Lower leg skin (tissue), 4 donors: ENCODE results near the gene MFN1. TPM values are rescaled to one million over a fixed set of nuclear protein-coding genes. Genes with fewer than 3 reads are reported as not detected.

Source experiments
- DNase-seq, 2 donors: peaks; one replicate each; pipeline ENCODE4 v3.0.0-alpha.2; 2019; ENCODE audit warnings: low spot score in 2 of 2
- H3K4me3 ChIP-seq: fragments of 200-600 bp; sonication (generic); 2 replicates; pipeline ENCODE4 v1.5.1; 2017; ENCODE audit warnings: mild to moderate bottlenecking, low read depth; ENCODE audit not compliant: poor library complexity, severe bottlenecking
- CTCF ChIP-seq, 3 donors: fragments of 450-650 bp; IDR thresholded peaks; one replicate each; pipeline ENCODE4 v1.5.1; 2016; ENCODE audit warnings: antibody characterized with exemption in 3 of 3, mild to moderate bottlenecking in 3 of 3, moderate library complexity in 2 of 3
- POLR2A ChIP-seq, 2 donors: fragments of 450-650 bp; IDR thresholded peaks; one replicate each; pipeline ENCODE4 v1.6.1; 2016 to 2017; ENCODE audit warnings: antibody characterized with exemption in 2 of 2, mild to moderate bottlenecking in 1 of 2, moderate library complexity in 1 of 2
- WGBS, 2 donors: methylation state at CpG; one replicate each; pipeline ENCODE4 v1.1.5; 2018; 5-methylcytosine and 5-hydroxymethylcytosine counted together
- intact Hi-C: fragments of 100-400 bp; cut with DNase I; formaldehyde crosslinking; loops from one replicate; pipeline ENCODE4 v1.15.0; 2023; ENCODE audit warnings: low total_unique reads
- total RNA-seq, 4 donors: library from RNA; depleted of rRNA; stranded (reverse); fragments of >200 nt; gene quantifications; one replicate each; pipeline ENCODE4 v1.1.0, GENCODE V29; 2016

MFN1 gene
- total RNA-seq, 4 donors from 2014 or later, result 38.2 to 98.7 (median 47.3) TPM

GRCh38 chr3:179376474-179376873 is 29.0 kb downstream of the MFN1 start:
- no peak overlapping the region for H3K4me3 ChIP-seq
- WGBS, 2 donors, result 93% methylated on average over 1 of the region's 1 CpG
- intact Hi-C loops, result no loop called here
- TF ChIP-seq CTCF (IDR thresholded peaks at IDR 0.05), result no peak
- TF ChIP-seq POLR2A (IDR thresholded peaks at IDR 0.05), result no peak
- DNase-seq, result no peak

GRCh38 chr3:179391906-179392305 is 44.4 kb downstream of the MFN1 start:
- WGBS, 2 donors, result 82 to 87% methylated on average over 1 of the region's 1 CpG
- H3K4me3 ChIP-seq, result no peak overlapping the region
- intact Hi-C loops, result no loop called here
- no peak for DNase-seq
- TF ChIP-seq POLR2A (IDR thresholded peaks at IDR 0.05) (no peak), CTCF (IDR thresholded peaks at IDR 0.05) (no peak)

DNA sequence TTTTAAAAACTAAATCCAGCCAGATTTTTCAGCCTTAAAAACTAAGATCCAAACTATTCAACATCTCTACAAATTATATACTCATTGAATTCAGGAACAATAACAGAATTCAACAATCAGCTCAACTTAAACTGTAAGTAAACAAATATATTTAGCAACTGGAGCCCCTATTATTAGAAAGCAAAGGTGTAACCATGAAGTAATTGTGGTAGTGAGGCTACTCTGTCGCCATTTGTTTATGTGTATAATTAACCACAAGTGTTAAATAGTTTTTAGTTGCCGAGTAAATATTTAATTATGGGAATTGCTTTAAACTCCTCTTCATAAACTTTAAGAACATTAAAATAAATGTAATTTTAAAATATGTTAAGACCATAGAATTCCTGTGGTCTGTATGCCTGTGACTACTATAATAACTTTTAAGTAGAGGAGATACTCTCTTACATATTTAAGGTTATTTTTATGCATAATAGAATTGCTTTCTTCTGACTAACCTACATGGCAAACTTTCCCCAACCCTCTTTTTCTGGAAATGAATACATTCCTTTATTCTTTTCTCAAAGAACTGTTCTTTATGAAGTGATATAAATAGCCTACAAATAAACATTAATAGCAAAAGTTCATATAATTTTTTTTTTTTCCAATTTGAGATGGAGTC is 51.2 kb downstream of the MFN1 start:
- intact Hi-C loops, result no loop called here
- whole genome bisulfite sequencing, 2 donors, result 78 to 84% methylated on average over 2 of the region's 2 CpGs
- no peak for TF ChIP-seq POLR2A (IDR thresholded peaks at IDR 0.05)
- no peak for TF ChIP-seq CTCF (IDR thresholded peaks at IDR 0.05)
- no peak for DNase-seq
- H3K4me3 ChIP-seq, result no peak overlapping the region

DNA sequence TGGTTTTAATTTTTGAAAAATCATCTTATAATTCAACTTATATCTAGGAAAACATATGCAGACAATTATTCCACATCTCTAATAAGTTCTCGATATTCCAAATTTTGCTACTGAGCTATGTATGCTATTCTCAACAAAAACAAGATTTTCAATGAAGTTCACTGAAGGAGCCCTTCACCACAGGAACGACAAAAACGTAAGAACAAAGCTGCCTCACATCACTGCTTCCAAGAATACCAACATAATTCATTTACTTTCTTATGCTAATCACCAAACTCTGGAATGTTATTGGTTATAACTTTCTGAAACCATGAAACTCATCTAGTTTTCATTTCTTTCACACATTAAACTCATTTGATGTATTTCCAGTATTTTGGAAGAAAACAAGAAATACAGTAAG is 54.1 kb downstream of the MFN1 start:
- DNase-seq, result no peak
- H3K4me3 ChIP-seq, result no peak overlapping the region
- 74 to 76% methylated on average over 3 of the region's 3 CpGs for WGBS, 2 donors
- intact Hi-C loops, result no loop called here
- no peak for TF ChIP-seq CTCF (IDR thresholded peaks at IDR 0.05)
- TF ChIP-seq POLR2A (IDR thresholded peaks at IDR 0.05), result no peak

- no peak overlapping the region for H3K4me3 ChIP-seq
- intact Hi-C loops, result no loop called here
- 85 to 86% methylated on average over 5 of the region's 5 CpGs for WGBS, 2 donors
- no peak for TF ChIP-seq POLR2A (IDR thresholded peaks at IDR 0.05)
- no peak for TF ChIP-seq CTCF (IDR thresholded peaks at IDR 0.05)
- DNase-seq, result no peak
These were observed 55.5 kb downstream of the MFN1 start for GRCh38 chr3:179402963-179403362.

- TF ChIP-seq CTCF (IDR thresholded peaks at IDR 0.05) (no peak), POLR2A (IDR thresholded peaks at IDR 0.05) (no peak)
- 94 to 96% methylated on average over 2 of the region's 2 CpGs for WGBS, 2 donors
- DNase-seq, result no peak
- no peak overlapping the region for H3K4me3 ChIP-seq
- intact Hi-C loops, result no loop called here
These were observed 56.8 kb downstream of the MFN1 start for GRCh38 chr3:179404307-179404706.
